Nephron progenitor cell (in vitro differentiated cells): Measurements from ENCODE around the gene NKX2-4.

Source experiments
- DNase-seq: peaks from one replicate; pipeline ENCODE4 v3.0.0; 2021
- H3K27ac Mint-ChIP-seq: 2 replicates; pipeline ENCODE4 v1.8.0; 2021; ENCODE audit warnings: mild to moderate bottlenecking, moderate library complexity, mixed read lengths
- H3K27me3 Mint-ChIP-seq: 2 replicates; pipeline ENCODE4 v1.8.0; 2021; ENCODE audit warnings: mild to moderate bottlenecking, low read depth, mixed read lengths; ENCODE audit not compliant: poor library complexity
- H3K36me3 Mint-ChIP-seq: 2 replicates; pipeline ENCODE4 v1.8.0; 2021; ENCODE audit warnings: low read depth, mixed read lengths
- H3K4me1 Mint-ChIP-seq: 2 replicates; pipeline ENCODE4 v1.8.0; 2021; ENCODE audit warnings: mixed read lengths
- H3K4me3 Mint-ChIP-seq: 2 replicates; pipeline ENCODE4 v1.8.0; 2021; ENCODE audit warnings: mild to moderate bottlenecking, moderate library complexity, mixed read lengths
- H3K9me3 Mint-ChIP-seq: 2 replicates; pipeline ENCODE4 v1.8.0; 2021; ENCODE audit warnings: mild to moderate bottlenecking, moderate library complexity, mixed read lengths
- CTCF ChIP-seq: fragments of 200-600 bp; sonication (generic); IDR thresholded peaks from 2 replicates; pipeline ENCODE4 v1.5.0; 2021; ENCODE audit warnings: antibody characterized with exemption

NKX2-4 gene

GRCh38 chr20:21411725-21412124 lies 14.4 kb upstream of the NKX2-4 start:
- Mint-ChIP-seq H3K36me3 (no peaks in the 10 kb centered on the region), H3K4me1 (no peaks in the 10 kb centered on the region), H3K4me3 (no peak overlapping the region), H3K27me3 (peaks cover 42% of the 10 kb centered on the region), H3K27ac (no peak overlapping the region), H3K9me3 (peaks cover 40% of the 10 kb centered on the region)
- no peak for TF ChIP-seq CTCF
- DNase-seq: no peak

- H3K27me3 Mint-ChIP-seq: peaks cover 87% of the 10 kb centered on the region
- no peak overlapping the region for H3K27ac Mint-ChIP-seq
- no peak for DNase-seq
- H3K4me3 Mint-ChIP-seq: no peak overlapping the region
- no peaks in the 10 kb centered on the region for H3K36me3 Mint-ChIP-seq
- no peak for TF ChIP-seq CTCF
- H3K9me3 Mint-ChIP-seq: no peaks in the 10 kb centered on the region
- H3K4me1 Mint-ChIP-seq: no peaks in the 10 kb centered on the region
Observed at GRCh38 chr20:21399005-21399475, 1.7 kb upstream of the NKX2-4 start.

- Mint-ChIP-seq H3K4me3 (no peak overlapping the region), H3K27ac (no peak overlapping the region)
- no peak for DNase-seq
Observed at GRCh38 chr20:21398109-21399004, 1.0 kb upstream of the NKX2-4 start.

GRCh38 chr20:21396599-21397340 lies 556 bp downstream of the NKX2-4 start:
- Mint-ChIP-seq H3K9me3 (no peaks in the 10 kb centered on the region), H3K4me3 (no peak overlapping the region), H3K27me3 (peaks cover 92% of the 10 kb centered on the region), H3K4me1 (peaks cover 4% of the 10 kb centered on the region), H3K36me3 (no peaks in the 10 kb centered on the region), H3K27ac (no peak overlapping the region)
- TF ChIP-seq CTCF: no peak
- peak; percentile 51 for DNase-seq

More at GRCh38 chr20:21398109-21399004, 1.0 kb upstream of the NKX2-4 start:
- Mint-ChIP-seq H3K36me3 (no peaks in the 10 kb centered on the region), H3K4me1 (no peaks in the 10 kb centered on the region), H3K9me3 (no peaks in the 10 kb centered on the region), H3K27me3 (peaks cover 89% of the 10 kb centered on the region)
- no peak for TF ChIP-seq CTCF

- peak; percentile 45 for DNase-seq
- no peak for TF ChIP-seq CTCF
- Mint-ChIP-seq H3K4me3 (no peak overlapping the region), H3K4me1 (peaks cover 10% of the 10 kb centered on the region), H3K36me3 (no peaks in the 10 kb centered on the region), H3K27ac (no peak overlapping the region), H3K9me3 (no peaks in the 10 kb centered on the region), H3K27me3 (peaks cover 93% of the 10 kb centered on the region)
Observed at GRCh38 chr20:21395666-21396598, 1.4 kb downstream of the NKX2-4 start.
